Stomach (tissue), 4 donors: ENCODE data around the gene TERC.

Experiments used
- EP300 ChIP-seq: sonication (generic); formaldehyde crosslinking; IDR thresholded peaks from one replicate; pipeline ENCODE4 v1.6.1; 2017; ENCODE audit warnings: antibody characterized with exemption
- POLR2A ChIP-seq, 4 donors: fragments of 450-650 bp; IDR thresholded peaks; one replicate each; pipeline ENCODE4 v1.6.1; 2016; ENCODE audit warnings: antibody characterized with exemption in 4 of 4, control low read depth in 2 of 4, mild to moderate bottlenecking in 1 of 4, moderate library complexity in 1 of 4
- POLR2AphosphoS5 ChIP-seq, 3 donors: sonication (generic); formaldehyde crosslinking; IDR thresholded peaks; one replicate each; pipeline ENCODE4 v1.6.1; 2016; ENCODE audit warnings: antibody characterized with exemption in 3 of 3
- TF ChIP-seq, protein P1 (sequence below), 7 experiments: fragments of 450-650 bp in 4 of 7; fragments of 200-600 bp in 3 of 7; sonication (generic) in 3 of 7; IDR thresholded peaks; one replicate each; pipeline ENCODE4 v1.5.1; 2016 to 2019; ENCODE audit warnings: antibody characterized with exemption in 7 of 7, control low read depth in 2 of 7, mild to moderate bottlenecking in 1 of 7

DNA sequence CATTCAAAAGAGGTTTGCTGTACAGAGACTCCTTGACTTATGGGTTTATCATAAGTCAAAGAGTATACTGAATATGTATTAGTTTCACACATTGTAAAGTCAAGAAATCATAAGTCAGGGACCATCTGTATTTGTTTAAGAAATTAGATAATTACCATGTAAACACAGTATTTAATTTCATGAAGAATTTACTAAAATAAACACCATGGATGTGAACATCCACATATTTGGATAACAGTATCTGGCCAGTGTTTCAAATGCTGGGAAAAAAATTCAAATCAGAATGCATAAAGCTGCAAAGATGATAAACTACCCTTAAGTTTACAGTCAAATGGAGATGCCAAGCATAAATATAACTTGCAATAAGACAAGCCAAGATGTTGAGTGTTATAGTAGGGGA lies 25.4 kb upstream of the TERC start:
- TF ChIP-seq, protein P1, sequence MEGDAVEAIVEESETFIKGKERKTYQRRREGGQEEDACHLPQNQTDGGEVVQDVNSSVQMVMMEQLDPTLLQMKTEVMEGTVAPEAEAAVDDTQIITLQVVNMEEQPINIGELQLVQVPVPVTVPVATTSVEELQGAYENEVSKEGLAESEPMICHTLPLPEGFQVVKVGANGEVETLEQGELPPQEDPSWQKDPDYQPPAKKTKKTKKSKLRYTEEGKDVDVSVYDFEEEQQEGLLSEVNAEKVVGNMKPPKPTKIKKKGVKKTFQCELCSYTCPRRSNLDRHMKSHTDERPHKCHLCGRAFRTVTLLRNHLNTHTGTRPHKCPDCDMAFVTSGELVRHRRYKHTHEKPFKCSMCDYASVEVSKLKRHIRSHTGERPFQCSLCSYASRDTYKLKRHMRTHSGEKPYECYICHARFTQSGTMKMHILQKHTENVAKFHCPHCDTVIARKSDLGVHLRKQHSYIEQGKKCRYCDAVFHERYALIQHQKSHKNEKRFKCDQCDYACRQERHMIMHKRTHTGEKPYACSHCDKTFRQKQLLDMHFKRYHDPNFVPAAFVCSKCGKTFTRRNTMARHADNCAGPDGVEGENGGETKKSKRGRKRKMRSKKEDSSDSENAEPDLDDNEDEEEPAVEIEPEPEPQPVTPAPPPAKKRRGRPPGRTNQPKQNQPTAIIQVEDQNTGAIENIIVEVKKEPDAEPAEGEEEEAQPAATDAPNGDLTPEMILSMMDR (IDR thresholded peaks at IDR 0.05), result no peak
- TF ChIP-seq POLR2AphosphoS5 (IDR thresholded peaks at IDR 0.05) (no peak), POLR2A (IDR thresholded peaks at IDR 0.05) (no peak), EP300 (no peak)
